Measurements from ENCODE around the gene HTT. TPM values are rescaled to one million over a fixed set of nuclear protein-coding genes. Genes with fewer than 3 reads are reported as not detected.
A peak's percentile ranks its signal among the peaks of the same experiment; 100 is the strongest.

The HTT gene
- total RNA-seq, 4 donors from 2014 or later = 31.1 to 48.6 (median 43.0) TPM

GRCh38 chr4:3241898-3242524 is 167.5 kb downstream of the HTT start:
- Histone ChIP-seq H3K9me3 (no peaks in the 10 kb centered on the region), H3K4me1 (peaks cover 2 to 30% (median 12%) of the 10 kb centered on the region in 3 donors), H3K27me3 (no peaks in the 10 kb centered on the region), H3K36me3 (peaks cover 0 to 56% of the 10 kb centered on the region in 2 donors), H3K27ac (peak overlapping the region in 3 of 4 donors; percentile 28 to 44 (median 30)), H3K4me3 (no peak overlapping the region)
- 40% methylated on average over 15 of the region's 17 CpGs; no CpG with 5 or more reads in 1 of the 2 donors for WGBS, 2 donors (ENCODE audit: low coverage in 1 of 2)
- TF ChIP-seq CTCF (IDR thresholded peaks at IDR 0.05) (no peak), POLR2AphosphoS5 (IDR thresholded peaks at IDR 0.05) (peak; percentile 88)
- ATAC-seq = peak; percentile 68

GRCh38 chr4:3243136-3243780 is 168.8 kb downstream of the HTT start:
- TF ChIP-seq CTCF (IDR thresholded peaks at IDR 0.05) = no peak
- TF ChIP-seq POLR2A (IDR thresholded peaks at IDR 0.05) = no peak
- no peak for TF ChIP-seq EP300 (IDR thresholded peaks at IDR 0.05)
- no peak for TF ChIP-seq POLR2AphosphoS5 (IDR thresholded peaks at IDR 0.05)
- WGBS, 2 donors (ENCODE audit: low coverage in 1 of 2) = 95% methylated on average over 6 of the region's 23 CpGs; no CpG with 5 or more reads in 1 of the 2 donors
- H3K27me3 ChIP-seq = no peaks in the 10 kb centered on the region
- H3K36me3 ChIP-seq = peaks cover 0 to 44% of the 10 kb centered on the region in 2 donors
- no peak for ATAC-seq
- no peak overlapping the region for H3K27ac ChIP-seq
- peaks cover 2 to 30% (median 12%) of the 10 kb centered on the region in 3 donors for H3K4me1 ChIP-seq
- H3K9me3 ChIP-seq = no peaks in the 10 kb centered on the region
- H3K4me3 ChIP-seq = no peak overlapping the region

- Histone ChIP-seq H3K27me3 (no peaks in the 10 kb centered on the region), H3K36me3 (peaks cover 0 to 36% of the 10 kb centered on the region in 2 donors), H3K9me3 (no peaks in the 10 kb centered on the region), H3K27ac (no peak overlapping the region), H3K4me3 (no peak overlapping the region), H3K4me1 (peaks cover 2 to 30% (median 12%) of the 10 kb centered on the region in 3 donors)
- ATAC-seq = no peak
- TF ChIP-seq EP300 (IDR thresholded peaks at IDR 0.05) (no peak), CTCF (IDR thresholded peaks at IDR 0.05) (no peak), POLR2AphosphoS5 (IDR thresholded peaks at IDR 0.05) (no peak)
- WGBS, 2 donors (ENCODE audit: low coverage in 1 of 2) = no CpG with 5 or more reads among the region's 1 CpG
Measured at GRCh38 chr4:3244002-3244401, 169.5 kb downstream of the HTT start.

GRCh38 chr4:3244747-3245146 is 170.3 kb downstream of the HTT start:
- TF ChIP-seq POLR2A (IDR thresholded peaks at IDR 0.05) = no peak
- TF ChIP-seq CTCF (IDR thresholded peaks at IDR 0.05) = no peak
- no peak for TF ChIP-seq POLR2AphosphoS5 (IDR thresholded peaks at IDR 0.05)
- TF ChIP-seq EP300 (IDR thresholded peaks at IDR 0.05) = no peak
- H3K27ac ChIP-seq = no peak overlapping the region
- H3K36me3 ChIP-seq = peaks cover 0 to 29% of the 10 kb centered on the region in 2 donors
- H3K9me3 ChIP-seq = no peaks in the 10 kb centered on the region
- peaks cover 2 to 30% (median 12%) of the 10 kb centered on the region in 3 donors for H3K4me1 ChIP-seq
- H3K27me3 ChIP-seq = no peaks in the 10 kb centered on the region
- no peak for ATAC-seq
- no peak overlapping the region for H3K4me3 ChIP-seq
- no CpG with 5 or more reads among the region's 9 CpGs for WGBS, 2 donors (ENCODE audit: low coverage in 1 of 2)

GRCh38 chr4:3245676-3246075 is 171.2 kb downstream of the HTT start:
- H3K27me3 ChIP-seq = no peaks in the 10 kb centered on the region
- no CpG with 5 or more reads among the region's 6 CpGs for WGBS, 2 donors (ENCODE audit: low coverage in 1 of 2)
- TF ChIP-seq CTCF (IDR thresholded peaks at IDR 0.05) = no peak
- TF ChIP-seq POLR2AphosphoS5 (IDR thresholded peaks at IDR 0.05) = no peak
- TF ChIP-seq EP300 (IDR thresholded peaks at IDR 0.05) = no peak
- TF ChIP-seq POLR2A (IDR thresholded peaks at IDR 0.05) = no peak
- ATAC-seq = no peak
- peaks cover 0 to 19% of the 10 kb centered on the region in 2 donors for H3K36me3 ChIP-seq
- no peak overlapping the region for H3K4me3 ChIP-seq
- no peaks in the 10 kb centered on the region for H3K9me3 ChIP-seq
- no peak overlapping the region for H3K27ac ChIP-seq
- H3K4me1 ChIP-seq = peaks cover 2 to 24% (median 12%) of the 10 kb centered on the region in 3 donors
